HG03060 (cell line): ENCODE data around the gene LEO1.
A peak's percentile ranks its signal among the peaks of the same experiment; 100 is the strongest.

Source experiments
- ATAC-seq: cut with Tn5 transposase; IDR thresholded peaks from one replicate; pipeline ENCODE4 v1.9.1; 2021; ENCODE audit warnings: low read depth, moderate number of reproducible peaks; ENCODE audit not compliant: unreplicated experiment

LEO1 gene

DNA sequence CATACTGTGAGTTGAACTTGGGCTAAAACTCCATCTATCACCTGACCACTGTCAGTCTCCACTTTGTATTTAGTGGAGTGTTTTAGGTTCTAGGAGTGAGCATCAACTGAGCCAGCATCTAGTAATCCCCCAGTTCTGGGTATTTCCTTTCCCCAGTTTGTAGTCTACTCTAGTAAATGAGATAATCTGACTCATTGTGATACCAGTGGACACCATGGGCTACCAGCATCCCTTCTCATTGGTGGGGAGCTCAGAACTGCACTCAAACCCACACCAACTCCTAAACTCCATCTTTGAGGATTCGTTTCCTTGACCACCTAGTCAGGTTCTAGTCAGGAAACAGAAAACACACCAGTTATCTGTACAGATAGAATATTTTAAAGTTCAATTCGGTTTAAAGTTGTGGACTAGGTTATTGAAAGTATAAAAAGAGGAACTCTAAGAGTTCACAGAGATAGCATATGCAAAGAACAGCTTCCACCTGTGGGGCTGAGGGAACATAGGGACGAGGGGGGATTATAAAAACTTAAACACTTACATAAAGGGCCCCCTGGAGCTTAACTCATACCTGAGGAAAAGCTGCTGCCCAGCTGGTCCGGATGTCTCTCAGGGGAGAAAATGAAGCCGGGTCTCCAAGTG, 36.0 kb downstream of the LEO1 start:
- peak; percentile 80 for ATAC-seq

DNA sequence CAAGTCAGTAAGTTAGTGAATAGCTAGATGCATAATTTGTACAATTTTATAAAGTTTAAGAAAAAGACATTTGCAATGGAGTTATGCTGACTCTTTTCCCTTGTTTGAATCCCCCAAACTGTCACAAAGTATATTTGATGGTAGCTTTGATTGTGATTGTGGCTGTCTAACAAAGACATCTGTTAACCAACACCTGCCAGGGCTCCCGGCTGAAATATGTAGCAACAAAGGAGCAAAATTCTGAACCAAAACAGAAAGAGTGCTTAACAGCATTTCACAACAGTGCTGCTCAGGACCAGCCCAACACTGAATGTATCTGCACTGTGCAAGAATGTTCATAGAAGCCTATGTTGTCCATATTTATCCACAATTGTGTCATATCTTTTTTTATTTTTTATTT, 39.4 kb downstream of the LEO1 start:
- no peak for ATAC-seq

GRCh38 chr15:51931638-51932037, 39.9 kb downstream of the LEO1 start:
- no peak for ATAC-seq

GRCh38 chr15:51931016-51931415, 40.6 kb downstream of the LEO1 start:
- no peak for ATAC-seq

GRCh38 chr15:51926809-51927208, 44.8 kb downstream of the LEO1 start:
- ATAC-seq, result no peak

- no peak for ATAC-seq
Measured at GRCh38 chr15:51924156-51925068, 47.2 kb downstream of the LEO1 start.

DNA sequence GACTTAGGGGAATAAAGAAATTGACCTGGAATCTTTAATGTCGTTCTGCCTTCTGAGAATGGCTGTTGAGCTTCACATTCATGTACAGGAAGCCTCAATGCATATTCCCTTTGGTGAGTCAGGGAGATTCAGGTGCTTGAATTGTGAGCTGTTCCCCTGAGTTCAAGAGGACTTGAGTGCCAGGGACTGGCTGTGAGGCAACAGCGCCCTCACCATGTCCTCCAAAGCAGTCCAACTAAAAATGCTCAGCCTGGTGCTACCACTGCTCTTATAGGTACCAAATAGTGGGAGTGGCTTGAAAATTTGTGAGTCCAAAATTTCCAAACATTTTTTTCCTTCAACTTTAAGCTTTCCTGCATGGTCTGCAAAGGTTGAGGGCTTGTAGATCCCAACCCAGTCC, 54.1 kb downstream of the LEO1 start:
- ATAC-seq, result no peak

DNA sequence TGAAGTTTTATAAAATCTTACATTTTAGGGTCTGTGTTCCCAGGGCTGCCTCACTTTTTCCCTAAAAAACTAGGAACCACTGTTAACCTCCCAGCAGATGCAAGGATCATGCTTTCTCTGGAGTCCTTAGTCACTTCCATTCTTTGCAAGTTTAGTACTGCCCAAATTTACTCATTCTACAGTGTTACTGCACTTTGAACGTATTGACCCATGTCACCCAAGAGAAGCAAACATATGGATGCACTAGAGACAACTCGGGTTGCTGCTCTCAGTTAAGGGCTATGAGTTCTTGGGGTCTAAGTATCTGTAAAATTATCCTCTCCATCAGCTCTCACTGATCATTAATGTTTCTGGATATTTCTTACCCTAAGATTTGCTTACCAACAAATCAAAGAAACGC, 59.0 kb downstream of the LEO1 start:
- no peak for ATAC-seq

- ATAC-seq, result no peak
Measured at GRCh38 chr15:51909584-51909983, 62.0 kb downstream of the LEO1 start.

- ATAC-seq, result no peak
Measured at GRCh38 chr15:51908316-51908715, 63.3 kb downstream of the LEO1 start.

- no peak for ATAC-seq
Measured at GRCh38 chr15:51907136-51907862, 64.3 kb downstream of the LEO1 start.

- ATAC-seq, result no peak
Measured at GRCh38 chr15:51904931-51905330, 66.6 kb downstream of the LEO1 start.

GRCh38 chr15:51904421-51904820, 67.2 kb downstream of the LEO1 start:
- ATAC-seq, result no peak

DNA sequence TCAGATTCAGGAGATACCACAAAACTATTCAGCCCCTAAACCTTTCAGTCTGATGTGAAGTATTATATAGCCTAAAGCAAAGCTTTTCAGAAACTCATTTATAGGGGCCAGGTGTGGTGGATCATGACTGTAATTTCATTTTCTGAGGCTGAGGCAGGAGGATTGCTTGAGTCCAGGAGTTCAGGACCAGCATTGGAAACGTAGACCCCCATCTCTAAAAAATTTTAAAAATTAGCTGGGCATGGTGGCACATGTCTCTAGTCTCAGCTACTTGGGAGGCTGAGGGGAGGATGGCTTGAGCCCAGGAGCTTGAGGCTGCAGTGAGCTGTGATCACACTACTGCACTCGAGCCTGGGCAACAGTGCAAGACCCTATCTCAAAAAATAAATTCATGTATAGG, 82.1 kb downstream of the LEO1 start:
- no peak for ATAC-seq

GRCh38 chr15:51888593-51889195, 82.9 kb downstream of the LEO1 start:
- ATAC-seq, result no peak
